ENCODE results near the gene NPM1.
"Not testable (repeated sequence)": the region's sequence is repeated elsewhere in the genome, so short reads cannot be mapped to it uniquely, and the experiment has no call there.

- TF ChIP-seq REST (IDR thresholded peaks at IDR 0.05; ENCODE audit: borderline replicate concordance in 1 of 2, low read depth in 1 of 2, low read length in 2 of 2); U2AF1 (optimal IDR thresholded peaks at IDR 0.05; ENCODE audit: low read depth, low read length); EP300 (IDR thresholded peaks at IDR 0.05; ENCODE audit: low read depth in 2 of 2, low read length in 2 of 2); EP300 (CRISPR knock-in tag; IDR thresholded peaks at IDR 0.05; ENCODE audit: borderline replicate concordance); NFKBIZ (CRISPR knock-in tag; IDR thresholded peaks at IDR 0.05): not testable (repeated sequence)
These were observed 26.3 kb downstream of the NPM1 start for GRCh38 chr5:171413993-171414392.

All from HepG2 (cell line).